PC-3 (cell line): Measurements from ENCODE around the gene PPP1R3E. TPM values are rescaled to one million over a fixed set of nuclear protein-coding genes. Genes with fewer than 3 reads are reported as not detected.

ENCODE experiments used
- ATAC-seq: fragments of 200-7000 bp; cut with Tn5 transposase; 2 replicates; pipeline ENCODE4 v1.9.1; 2020; ENCODE audit warnings: mild to moderate bottlenecking, moderate library complexity
- BruUV-seq: library from RNA; stranded (reverse); fragments of 400-500 nt; replicated peaks from 2 replicates; lab custom pipeline; 2021; lab: Mats Ljungman, UMichigan
- CTCF ChIA-PET: fragments of 300-600 bp; sonication (Branson Sonifier 250); formaldehyde crosslinking; loops from one replicate; lab custom pipeline; 2022; ENCODE audit warnings: antibody characterized with exemption; lab: Charles Lee
- POLR2A ChIA-PET: fragments of 300-600 bp; sonication (Branson Sonifier 250); formaldehyde crosslinking; loops from one replicate; lab custom pipeline; 2022; ENCODE audit warnings: antibody characterized with exemption; ENCODE audit not compliant: unreplicated experiment; lab: Charles Lee
- DNase-seq: peaks from one replicate; pipeline ENCODE4 v3.0.0-alpha.2; 2015
- H2AFZ ChIP-seq: fragments of 300-600 bp; sonication (generic); 2 replicates; pipeline ENCODE4 v1.6.0; 2016; ENCODE audit warnings: antibody characterized with exemption, low read length
- H3F3A ChIP-seq: fragments of 300-600 bp; sonication (generic); one replicate; pipeline ENCODE4 v1.6.0; 2017; ENCODE audit warnings: antibody characterized with exemption, low read length, control low read depth, mild to moderate bottlenecking; ENCODE audit not compliant: unreplicated experiment
- H3K27ac ChIP-seq: fragments of 300-600 bp; sonication (generic); 2 replicates; pipeline ENCODE4 v1.5.1; 2016; ENCODE audit warnings: mild to moderate bottlenecking, low read length
- H3K27me3 ChIP-seq: fragments of 300-600 bp; sonication (generic); 2 replicates; pipeline ENCODE4 v1.6.1; 2016; ENCODE audit warnings: low read length, mixed read lengths
- H3K36me3 ChIP-seq: fragments of 300-600 bp; sonication (generic); 2 replicates; pipeline ENCODE4 v1.6.1; 2016; ENCODE audit warnings: low read depth, mixed run types, low read length, mixed read lengths
- H3K4me1 ChIP-seq: fragments of 300-600 bp; sonication (generic); 2 replicates; pipeline ENCODE4 v1.5.1; 2016; ENCODE audit warnings: low read length; ENCODE audit not compliant: insufficient read depth
- H3K4me2 ChIP-seq: fragments of 300-600 bp; sonication (generic); 2 replicates; pipeline ENCODE4 v1.6.0; 2016; ENCODE audit warnings: low read length
- H3K4me3 ChIP-seq: fragments of 300-600 bp; sonication (generic); 2 replicates; pipeline ENCODE4 v1.5.1; 2016; ENCODE audit warnings: mild to moderate bottlenecking, low read length, mixed read lengths
- H3K79me2 ChIP-seq: fragments of 300-600 bp; sonication (generic); 2 replicates; pipeline ENCODE4 v1.6.1; 2017; ENCODE audit warnings: low read length, mixed read lengths
- H3K9ac ChIP-seq: fragments of 300-600 bp; sonication (generic); 2 replicates; pipeline ENCODE4 v1.6.0; 2016; ENCODE audit warnings: mild to moderate bottlenecking, low read length
- H3K9me2 ChIP-seq: fragments of 300-600 bp; sonication (generic); replicated peaks from 2 replicates; pipeline ENCODE4 v1.6.1; 2016; ENCODE audit warnings: mixed run types, low read length, mixed read lengths
- H3K9me3 ChIP-seq: fragments of 300-600 bp; sonication (generic); 2 replicates; pipeline ENCODE4 v1.6.1; 2016; ENCODE audit warnings: low read length, mixed read lengths
- H4K20me1 ChIP-seq: fragments of 300-600 bp; sonication (generic); 2 replicates; pipeline ENCODE4 v1.6.1; 2016; ENCODE audit warnings: low read length, mixed read lengths
- EZH2 ChIP-seq: fragments of 300-600 bp; sonication (generic); IDR thresholded peaks from one replicate; pipeline ENCODE4 v1.6.1; 2017; ENCODE audit warnings: antibody characterized with exemption, mild to moderate bottlenecking, low read length; ENCODE audit not compliant: unreplicated experiment
- EZH2phosphoT487 ChIP-seq: fragments of 300-600 bp; sonication (generic); IDR thresholded peaks from 2 replicates; pipeline ENCODE4 v1.6.1; 2018; ENCODE audit warnings: mild to moderate bottlenecking, antibody characterized with exemption, low read length, borderline replicate concordance
- intact Hi-C: fragments of 100-400 bp; cut with micrococcal nuclease; formaldehyde crosslinking; loops from 2 replicates; pipeline ENCODE4 v1.9.0; 2023
- total RNA-seq: library from RNA; depleted of rRNA; stranded (reverse); fragments of >200 nt; gene quantifications from 2 replicates; pipeline ENCODE4 v1.2.3, GENCODE V29; 2014
- TF ChIP-seq, protein P1 (sequence below): fragments of 300-600 bp; sonication (generic); conservative IDR thresholded peaks from 2 replicates; pipeline ENCODE4 v1.5.1; 2017; ENCODE audit warnings: antibody characterized with exemption, low read depth, mild to moderate bottlenecking, low read length

The PPP1R3E gene
- total RNA-seq, 1 experiment from 2014 or later: 3.2 TPM

DNA sequence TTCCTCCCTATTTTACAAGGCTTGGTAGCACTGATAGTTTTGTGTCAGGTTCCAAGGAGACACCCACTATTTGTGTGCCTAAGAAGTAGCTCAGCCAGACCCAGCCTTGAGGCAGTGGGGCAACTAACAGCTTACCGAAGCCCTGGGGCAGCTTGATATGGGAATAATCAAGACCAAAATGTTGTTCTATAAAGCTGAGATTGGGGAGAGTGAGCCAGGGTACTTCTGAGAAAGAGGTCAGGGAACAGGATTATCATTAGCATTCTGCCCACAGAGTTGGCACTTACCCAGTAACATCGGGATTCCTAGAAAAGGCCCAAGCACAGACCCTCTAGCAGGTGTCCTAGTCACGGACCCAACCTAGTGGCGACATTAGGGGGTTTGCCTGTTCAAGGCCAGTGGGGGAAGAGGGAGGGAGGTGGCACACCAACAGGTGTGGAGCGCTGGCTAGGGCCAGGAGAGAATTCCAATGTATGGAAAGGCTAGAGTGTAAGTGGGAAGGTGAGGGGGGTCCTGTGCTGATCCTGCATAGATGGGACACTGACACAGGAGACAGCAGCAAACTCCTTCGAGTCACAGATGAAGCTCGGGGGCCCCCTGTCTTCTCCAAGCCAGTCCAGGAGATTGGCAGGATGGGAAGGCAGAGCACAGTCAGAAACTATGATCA, 4.9 kb downstream of the PPP1R3E start:
- no TSS peak for BruUV-seq
- H3K4me3 ChIP-seq: no peak overlapping the region
- peaks cover 4% of the 10 kb centered on the region for H3F3A ChIP-seq
- no peak overlapping the region for H2AFZ ChIP-seq
- DNase-seq (no peak), ATAC-seq (no peak)
- H3K9me2 ChIP-seq: no peaks in the 10 kb centered on the region
- POLR2A ChIA-PET: no interaction called here
- CTCF ChIA-PET: no interaction called here
- H3K9me3 ChIP-seq: no peaks in the 10 kb centered on the region
- H3K79me2 ChIP-seq: peaks cover 12% of the 10 kb centered on the region
- intact Hi-C loops: no loop called here
- no peak overlapping the region for H3K9ac ChIP-seq
- no peaks in the 10 kb centered on the region for H3K36me3 ChIP-seq
- H3K4me2 ChIP-seq: no peak overlapping the region
- no peaks in the 10 kb centered on the region for H4K20me1 ChIP-seq
- H3K27ac ChIP-seq: no peak overlapping the region
- no peaks in the 10 kb centered on the region for H3K27me3 ChIP-seq
- H3K4me1 ChIP-seq: peaks cover 12% of the 10 kb centered on the region
- TF ChIP-seq, protein P1, sequence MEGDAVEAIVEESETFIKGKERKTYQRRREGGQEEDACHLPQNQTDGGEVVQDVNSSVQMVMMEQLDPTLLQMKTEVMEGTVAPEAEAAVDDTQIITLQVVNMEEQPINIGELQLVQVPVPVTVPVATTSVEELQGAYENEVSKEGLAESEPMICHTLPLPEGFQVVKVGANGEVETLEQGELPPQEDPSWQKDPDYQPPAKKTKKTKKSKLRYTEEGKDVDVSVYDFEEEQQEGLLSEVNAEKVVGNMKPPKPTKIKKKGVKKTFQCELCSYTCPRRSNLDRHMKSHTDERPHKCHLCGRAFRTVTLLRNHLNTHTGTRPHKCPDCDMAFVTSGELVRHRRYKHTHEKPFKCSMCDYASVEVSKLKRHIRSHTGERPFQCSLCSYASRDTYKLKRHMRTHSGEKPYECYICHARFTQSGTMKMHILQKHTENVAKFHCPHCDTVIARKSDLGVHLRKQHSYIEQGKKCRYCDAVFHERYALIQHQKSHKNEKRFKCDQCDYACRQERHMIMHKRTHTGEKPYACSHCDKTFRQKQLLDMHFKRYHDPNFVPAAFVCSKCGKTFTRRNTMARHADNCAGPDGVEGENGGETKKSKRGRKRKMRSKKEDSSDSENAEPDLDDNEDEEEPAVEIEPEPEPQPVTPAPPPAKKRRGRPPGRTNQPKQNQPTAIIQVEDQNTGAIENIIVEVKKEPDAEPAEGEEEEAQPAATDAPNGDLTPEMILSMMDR: no peak
- TF ChIP-seq EZH2phosphoT487: no peak
- no peak for TF ChIP-seq EZH2

DNA sequence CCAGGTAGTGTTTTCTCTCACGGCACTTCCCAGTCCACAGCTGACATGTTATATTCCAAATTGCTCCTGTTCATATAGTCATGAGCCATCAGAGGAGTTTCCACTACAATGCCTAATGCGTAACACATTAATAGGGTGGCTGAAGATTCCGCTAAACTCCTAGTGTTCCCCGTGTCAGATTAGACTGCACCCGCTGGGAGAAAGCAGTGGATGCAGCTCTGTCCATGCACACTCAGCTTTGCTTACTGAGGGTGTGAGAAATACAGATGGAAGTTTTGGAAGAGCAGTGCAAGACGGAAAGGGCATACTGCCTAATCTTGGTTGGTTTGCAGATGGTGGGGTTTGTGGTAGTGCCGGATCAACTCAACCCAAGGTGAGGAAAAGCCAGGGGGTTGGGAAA, 5.6 kb downstream of the PPP1R3E start:
- ChIA-PET POLR2A (no interaction called here), CTCF (no interaction called here)

More for the DNA sequence above, 5.6 kb downstream of the PPP1R3E start:
- Histone ChIP-seq H3K36me3 (no peaks in the 10 kb centered on the region), H3K4me2 (no peak overlapping the region), H3K27me3 (no peaks in the 10 kb centered on the region), H3K9me2 (no peaks in the 10 kb centered on the region), H3K27ac (no peak overlapping the region), H3F3A (peaks cover 4% of the 10 kb centered on the region), H3K4me1 (peaks cover 12% of the 10 kb centered on the region), H2AFZ (no peak overlapping the region), H3K79me2 (peaks cover 12% of the 10 kb centered on the region), H4K20me1 (no peaks in the 10 kb centered on the region), H3K9ac (no peak overlapping the region), H3K4me3 (no peak overlapping the region), H3K9me3 (no peaks in the 10 kb centered on the region)
- intact Hi-C loops: no loop called here
- no TSS peak for BruUV-seq
- DNase-seq (no peak), ATAC-seq (no peak)
- TF ChIP-seq EZH2phosphoT487 (no peak), EZH2 (no peak)
- TF ChIP-seq, protein P1: no peak
